ENCODE data around the gene PRKCE. TPM values are rescaled to one million over a fixed set of nuclear protein-coding genes. Genes with fewer than 3 reads are reported as not detected.

PRKCE gene
- total and polyA plus RNA-seq, 2 donors = 3.2 to 3.3 TPM

GRCh38 chr2:45960057-45960863, 308.8 kb downstream of the PRKCE start:
- no peak overlapping the region for H3K27ac ChIP-seq (ENCODE audit: low read depth in 1 of 2, low read length in 1 of 2)
- H3K27me3 ChIP-seq (ENCODE audit: control insufficient read depth in 2 of 2, insufficient read depth in 1 of 2, low read length in 1 of 2) = no peaks in the 10 kb centered on the region
- H3K4me3 ChIP-seq (ENCODE audit: low read length in 2 of 2) = no peak overlapping the region
- no peaks in the 10 kb centered on the region for H3K9me3 ChIP-seq (ENCODE audit: control insufficient read depth in 2 of 2, insufficient read depth in 1 of 2, low read length in 1 of 2)
- no peak for DNase-seq (ENCODE audit: low read depth in 6 of 9, low spot score in 9 of 9)
- H3K4me1 ChIP-seq (ENCODE audit: control insufficient read depth in 2 of 2, insufficient read depth in 2 of 2, low read length in 2 of 2) = peaks cover 2 to 6% of the 10 kb centered on the region in 2 donors
- no peaks in the 10 kb centered on the region for H3K36me3 ChIP-seq (ENCODE audit: control insufficient read depth in 2 of 2, insufficient read depth in 2 of 2, low read length in 1 of 2)
- 99% methylated on average over 8 of the region's 8 CpGs for WGBS

GRCh38 chr2:45962177-45962921, 310.9 kb downstream of the PRKCE start:
- Histone ChIP-seq H3K27me3 (ENCODE audit: control insufficient read depth in 2 of 2, insufficient read depth in 1 of 2, low read length in 1 of 2) (no peaks in the 10 kb centered on the region), H3K4me1 (ENCODE audit: control insufficient read depth in 2 of 2, insufficient read depth in 2 of 2, low read length in 2 of 2) (peaks cover 2 to 16% of the 10 kb centered on the region in 2 donors), H3K9me3 (ENCODE audit: control insufficient read depth in 2 of 2, insufficient read depth in 1 of 2, low read length in 1 of 2) (no peaks in the 10 kb centered on the region), H3K36me3 (ENCODE audit: control insufficient read depth in 2 of 2, insufficient read depth in 2 of 2, low read length in 1 of 2) (no peaks in the 10 kb centered on the region), H3K4me3 (ENCODE audit: low read length in 2 of 2) (no peak overlapping the region), H3K27ac (ENCODE audit: low read depth in 1 of 2, low read length in 1 of 2) (no peak overlapping the region)
- WGBS = 91% methylated on average over 7 of the region's 7 CpGs
- no peak for DNase-seq (ENCODE audit: low read depth in 6 of 9, low spot score in 9 of 9)

- H3K27ac ChIP-seq (ENCODE audit: low read depth in 1 of 2, low read length in 1 of 2) = no peak overlapping the region
- DNase-seq (ENCODE audit: low read depth in 6 of 9, low spot score in 9 of 9) = no peak
- H3K9me3 ChIP-seq (ENCODE audit: control insufficient read depth in 2 of 2, insufficient read depth in 1 of 2, low read length in 1 of 2) = no peaks in the 10 kb centered on the region
- WGBS = 88% methylated on average over 7 of the region's 7 CpGs
- H3K4me3 ChIP-seq (ENCODE audit: low read length in 2 of 2) = no peak overlapping the region
- H3K36me3 ChIP-seq (ENCODE audit: control insufficient read depth in 2 of 2, insufficient read depth in 2 of 2, low read length in 1 of 2) = no peaks in the 10 kb centered on the region
- H3K4me1 ChIP-seq (ENCODE audit: control insufficient read depth in 2 of 2, insufficient read depth in 2 of 2, low read length in 2 of 2) = peaks cover 2 to 16% of the 10 kb centered on the region in 2 donors
- no peaks in the 10 kb centered on the region for H3K27me3 ChIP-seq (ENCODE audit: control insufficient read depth in 2 of 2, insufficient read depth in 1 of 2, low read length in 1 of 2)
Measured at GRCh38 chr2:45963816-45964215, 312.3 kb downstream of the PRKCE start.

GRCh38 chr2:45964223-45964841, 312.9 kb downstream of the PRKCE start:
- H3K4me3 ChIP-seq (ENCODE audit: low read length in 2 of 2) = no peak overlapping the region
- no peaks in the 10 kb centered on the region for H3K9me3 ChIP-seq (ENCODE audit: control insufficient read depth in 2 of 2, insufficient read depth in 1 of 2, low read length in 1 of 2)
- H3K27ac ChIP-seq (ENCODE audit: low read depth in 1 of 2, low read length in 1 of 2) = no peak overlapping the region
- 26% methylated on average over 6 of the region's 6 CpGs for WGBS
- H3K27me3 ChIP-seq (ENCODE audit: control insufficient read depth in 2 of 2, insufficient read depth in 1 of 2, low read length in 1 of 2) = no peaks in the 10 kb centered on the region
- H3K4me1 ChIP-seq (ENCODE audit: control insufficient read depth in 2 of 2, insufficient read depth in 2 of 2, low read length in 2 of 2) = peaks cover 2 to 18% of the 10 kb centered on the region in 2 donors
- no peaks in the 10 kb centered on the region for H3K36me3 ChIP-seq (ENCODE audit: control insufficient read depth in 2 of 2, insufficient read depth in 2 of 2, low read length in 1 of 2)
- DNase-seq (ENCODE audit: low read depth in 6 of 9, low spot score in 9 of 9) = no peak

- Histone ChIP-seq H3K4me3 (ENCODE audit: low read length in 2 of 2) (no peak overlapping the region), H3K36me3 (ENCODE audit: control insufficient read depth in 2 of 2, insufficient read depth in 2 of 2, low read length in 1 of 2) (no peaks in the 10 kb centered on the region), H3K27ac (ENCODE audit: low read depth in 1 of 2, low read length in 1 of 2) (no peak overlapping the region), H3K4me1 (ENCODE audit: control insufficient read depth in 2 of 2, insufficient read depth in 2 of 2, low read length in 2 of 2) (peaks cover 2 to 18% of the 10 kb centered on the region in 2 donors), H3K27me3 (ENCODE audit: control insufficient read depth in 2 of 2, insufficient read depth in 1 of 2, low read length in 1 of 2) (no peaks in the 10 kb centered on the region), H3K9me3 (ENCODE audit: control insufficient read depth in 2 of 2, insufficient read depth in 1 of 2, low read length in 1 of 2) (no peaks in the 10 kb centered on the region)
- WGBS = 7% methylated on average over 4 of the region's 4 CpGs
- no peak for DNase-seq (ENCODE audit: low read depth in 6 of 9, low spot score in 9 of 9)
Measured at GRCh38 chr2:45964906-45965305, 313.4 kb downstream of the PRKCE start.

GRCh38 chr2:45965871-45966498, 314.5 kb downstream of the PRKCE start:
- Histone ChIP-seq H3K4me3 (ENCODE audit: low read length in 2 of 2) (no peak overlapping the region), H3K9me3 (ENCODE audit: control insufficient read depth in 2 of 2, insufficient read depth in 1 of 2, low read length in 1 of 2) (no peaks in the 10 kb centered on the region), H3K27me3 (ENCODE audit: control insufficient read depth in 2 of 2, insufficient read depth in 1 of 2, low read length in 1 of 2) (no peaks in the 10 kb centered on the region), H3K4me1 (ENCODE audit: control insufficient read depth in 2 of 2, insufficient read depth in 2 of 2, low read length in 2 of 2) (peaks cover 2 to 18% of the 10 kb centered on the region in 2 donors), H3K27ac (ENCODE audit: low read depth in 1 of 2, low read length in 1 of 2) (no peak overlapping the region), H3K36me3 (ENCODE audit: control insufficient read depth in 2 of 2, insufficient read depth in 2 of 2, low read length in 1 of 2) (no peaks in the 10 kb centered on the region)
- DNase-seq (ENCODE audit: low read depth in 6 of 9, low spot score in 9 of 9) = no peak
- WGBS = 95% methylated on average over 11 of the region's 11 CpGs

- H3K27ac ChIP-seq (ENCODE audit: low read depth in 1 of 2, low read length in 1 of 2) = no peak overlapping the region
- peaks cover 7 to 25% of the 10 kb centered on the region in 2 donors for H3K4me1 ChIP-seq (ENCODE audit: control insufficient read depth in 2 of 2, insufficient read depth in 2 of 2, low read length in 2 of 2)
- H3K27me3 ChIP-seq (ENCODE audit: control insufficient read depth in 2 of 2, insufficient read depth in 1 of 2, low read length in 1 of 2) = no peaks in the 10 kb centered on the region
- DNase-seq (ENCODE audit: low read depth in 6 of 9, low spot score in 9 of 9) = no peak
- H3K4me3 ChIP-seq (ENCODE audit: low read length in 2 of 2) = no peak overlapping the region
- H3K36me3 ChIP-seq (ENCODE audit: control insufficient read depth in 2 of 2, insufficient read depth in 2 of 2, low read length in 1 of 2) = no peaks in the 10 kb centered on the region
- WGBS = 95% methylated on average over 14 of the region's 14 CpGs
- H3K9me3 ChIP-seq (ENCODE audit: control insufficient read depth in 2 of 2, insufficient read depth in 1 of 2, low read length in 1 of 2) = peaks cover 0 to 4% of the 10 kb centered on the region in 2 donors
Measured at GRCh38 chr2:45968946-45969584, 317.6 kb downstream of the PRKCE start.

- 94% methylated on average over 4 of the region's 4 CpGs for WGBS
- no peak for DNase-seq (ENCODE audit: low read depth in 6 of 9, low spot score in 9 of 9)
- Histone ChIP-seq H3K4me1 (ENCODE audit: control insufficient read depth in 2 of 2, insufficient read depth in 2 of 2, low read length in 2 of 2) (peaks cover 5 to 12% of the 10 kb centered on the region in 2 donors), H3K27me3 (ENCODE audit: control insufficient read depth in 2 of 2, insufficient read depth in 1 of 2, low read length in 1 of 2) (no peaks in the 10 kb centered on the region), H3K9me3 (ENCODE audit: control insufficient read depth in 2 of 2, insufficient read depth in 1 of 2, low read length in 1 of 2) (peaks cover 0 to 4% of the 10 kb centered on the region in 2 donors), H3K4me3 (ENCODE audit: low read length in 2 of 2) (no peak overlapping the region), H3K36me3 (ENCODE audit: control insufficient read depth in 2 of 2, insufficient read depth in 2 of 2, low read length in 1 of 2) (no peaks in the 10 kb centered on the region), H3K27ac (ENCODE audit: low read depth in 1 of 2, low read length in 1 of 2) (no peak overlapping the region)
Measured at GRCh38 chr2:45973426-45973825, 322.0 kb downstream of the PRKCE start.
